Measurements from ENCODE around the gene DYNLT2.

DYNLT2 gene

DNA sequence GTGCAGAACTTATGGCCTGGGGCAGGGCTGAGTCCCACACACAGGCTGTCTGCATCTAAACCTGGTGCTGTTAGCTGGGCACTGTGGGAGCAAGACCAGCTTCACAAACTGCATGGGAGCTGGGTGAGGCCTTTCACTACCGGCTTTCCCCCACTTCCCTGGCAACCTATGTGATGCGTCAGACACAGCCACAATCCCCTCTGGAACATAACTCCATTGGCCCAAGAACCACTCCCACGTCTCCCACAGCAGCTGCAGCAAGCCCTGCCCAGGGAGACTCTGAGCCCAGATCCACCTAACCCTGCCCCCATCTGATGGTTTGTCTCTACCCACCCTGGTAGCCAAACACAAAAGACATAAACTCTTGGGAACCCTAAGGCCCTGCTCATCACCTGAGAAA is 58.9 kb downstream of the DYNLT2 start:
- no peak for DNase-seq

DNA sequence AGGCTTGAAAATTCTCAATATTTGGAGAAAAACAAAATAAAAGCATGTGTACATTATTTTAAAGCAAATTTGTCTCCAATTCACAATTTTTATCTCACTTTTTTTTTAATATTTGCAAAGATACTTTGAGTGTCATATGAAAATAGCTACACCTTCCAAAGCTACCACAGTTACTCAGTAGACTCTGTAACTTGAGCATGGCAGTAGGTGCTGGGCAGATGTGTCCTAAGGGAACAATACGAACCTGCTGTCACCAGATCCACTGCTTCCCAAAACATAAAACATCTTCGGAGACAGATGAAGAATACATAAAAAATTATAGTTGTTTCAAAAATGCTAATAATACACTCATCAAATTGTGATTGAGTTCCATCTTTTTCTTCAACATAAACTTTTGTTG is 60.1 kb downstream of the DYNLT2 start:
- no peak for DNase-seq
